ENCODE results near the gene MYO1D. TPM values are rescaled to one million over a fixed set of nuclear protein-coding genes. Genes with fewer than 3 reads are reported as not detected.

The MYO1D gene
- total RNA-seq, 1 experiment from 2014 or later = 35.7 TPM

DNA sequence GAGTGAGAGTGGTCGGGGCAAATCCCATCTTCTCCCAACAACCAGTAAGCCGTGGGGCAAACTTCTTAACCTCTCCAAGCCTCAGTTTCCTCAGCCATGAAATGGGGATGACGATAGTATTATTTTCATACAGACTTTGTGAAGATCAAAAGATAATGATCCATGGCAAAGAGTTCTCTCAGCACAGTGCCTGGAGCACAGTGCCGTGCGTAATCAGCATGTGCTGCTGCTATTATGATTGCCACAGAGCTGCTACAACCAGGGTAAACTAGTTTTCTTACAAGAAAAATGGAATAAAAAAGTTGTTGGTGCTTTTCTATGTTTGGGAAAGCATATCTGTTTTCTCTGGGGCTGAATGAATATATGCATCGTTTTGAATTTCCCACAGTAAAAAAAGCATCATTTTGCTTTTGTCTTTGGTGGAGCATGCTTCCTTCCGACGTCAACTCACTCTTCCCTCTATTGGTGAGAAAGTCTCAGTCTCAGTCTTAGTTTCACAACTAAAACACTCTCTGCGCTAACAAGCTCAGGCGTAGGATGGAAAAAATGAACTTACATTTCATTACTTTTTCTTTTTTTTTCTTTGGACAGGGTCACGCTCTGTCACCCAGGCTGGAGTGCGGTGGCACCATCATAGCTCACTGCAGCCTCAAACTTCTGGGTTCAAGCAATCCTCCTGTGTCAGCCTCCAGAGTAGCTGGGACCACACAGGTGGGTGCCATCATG, 352.9 kb downstream of the MYO1D start:
- Histone ChIP-seq H4K20me1 (ENCODE audit: insufficient read depth) (no peaks in the 10 kb centered on the region), H3K79me2 (ENCODE audit: insufficient read depth, low read length) (no peaks in the 10 kb centered on the region), H3K4me2 (ENCODE audit: low read length) (no peak overlapping the region), H3K27me3 (ENCODE audit: insufficient read depth, low read length) (no peaks in the 10 kb centered on the region), H3K4me3 (replicated peaks in 1 of 2; ENCODE audit: low read depth in 1 of 2, low read length in 2 of 2) (no peak overlapping the region), H3K4me1 (ENCODE audit: control insufficient read depth in 1 of 2, insufficient read depth in 2 of 2, low read length in 2 of 2) (peaks cover 8% of the 10 kb centered on the region in 2 experiments), H3K9me2 (ENCODE audit: insufficient read depth) (no peaks in the 10 kb centered on the region), H3K9me3 (ENCODE audit: control insufficient read depth in 1 of 2, insufficient read depth in 1 of 2, low read depth in 1 of 2, low read length in 2 of 2) (no peaks in the 10 kb centered on the region), H3K9ac (ENCODE audit: low read length) (no peak overlapping the region), H3K36me3 (ENCODE audit: control insufficient read depth in 1 of 2, insufficient read depth in 2 of 2, low read length in 2 of 2) (no peaks in the 10 kb centered on the region), H3K27ac (ENCODE audit: low read depth, low read length) (no peak overlapping the region), H2AFZ (ENCODE audit: low read depth, low read length, poor library complexity, severe bottlenecking) (no peak overlapping the region)
- no peak for DNase-seq (ENCODE audit: low read depth, low spot score)
- TF ChIP-seq, protein P1, sequence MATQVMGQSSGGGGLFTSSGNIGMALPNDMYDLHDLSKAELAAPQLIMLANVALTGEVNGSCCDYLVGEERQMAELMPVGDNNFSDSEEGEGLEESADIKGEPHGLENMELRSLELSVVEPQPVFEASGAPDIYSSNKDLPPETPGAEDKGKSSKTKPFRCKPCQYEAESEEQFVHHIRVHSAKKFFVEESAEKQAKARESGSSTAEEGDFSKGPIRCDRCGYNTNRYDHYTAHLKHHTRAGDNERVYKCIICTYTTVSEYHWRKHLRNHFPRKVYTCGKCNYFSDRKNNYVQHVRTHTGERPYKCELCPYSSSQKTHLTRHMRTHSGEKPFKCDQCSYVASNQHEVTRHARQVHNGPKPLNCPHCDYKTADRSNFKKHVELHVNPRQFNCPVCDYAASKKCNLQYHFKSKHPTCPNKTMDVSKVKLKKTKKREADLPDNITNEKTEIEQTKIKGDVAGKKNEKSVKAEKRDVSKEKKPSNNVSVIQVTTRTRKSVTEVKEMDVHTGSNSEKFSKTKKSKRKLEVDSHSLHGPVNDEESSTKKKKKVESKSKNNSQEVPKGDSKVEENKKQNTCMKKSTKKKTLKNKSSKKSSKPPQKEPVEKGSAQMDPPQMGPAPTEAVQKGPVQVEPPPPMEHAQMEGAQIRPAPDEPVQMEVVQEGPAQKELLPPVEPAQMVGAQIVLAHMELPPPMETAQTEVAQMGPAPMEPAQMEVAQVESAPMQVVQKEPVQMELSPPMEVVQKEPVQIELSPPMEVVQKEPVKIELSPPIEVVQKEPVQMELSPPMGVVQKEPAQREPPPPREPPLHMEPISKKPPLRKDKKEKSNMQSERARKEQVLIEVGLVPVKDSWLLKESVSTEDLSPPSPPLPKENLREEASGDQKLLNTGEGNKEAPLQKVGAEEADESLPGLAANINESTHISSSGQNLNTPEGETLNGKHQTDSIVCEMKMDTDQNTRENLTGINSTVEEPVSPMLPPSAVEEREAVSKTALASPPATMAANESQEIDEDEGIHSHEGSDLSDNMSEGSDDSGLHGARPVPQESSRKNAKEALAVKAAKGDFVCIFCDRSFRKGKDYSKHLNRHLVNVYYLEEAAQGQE (IDR thresholded peaks at IDR 0.05; ENCODE audit: low read depth) = no peak
- TF ChIP-seq, protein P2, sequence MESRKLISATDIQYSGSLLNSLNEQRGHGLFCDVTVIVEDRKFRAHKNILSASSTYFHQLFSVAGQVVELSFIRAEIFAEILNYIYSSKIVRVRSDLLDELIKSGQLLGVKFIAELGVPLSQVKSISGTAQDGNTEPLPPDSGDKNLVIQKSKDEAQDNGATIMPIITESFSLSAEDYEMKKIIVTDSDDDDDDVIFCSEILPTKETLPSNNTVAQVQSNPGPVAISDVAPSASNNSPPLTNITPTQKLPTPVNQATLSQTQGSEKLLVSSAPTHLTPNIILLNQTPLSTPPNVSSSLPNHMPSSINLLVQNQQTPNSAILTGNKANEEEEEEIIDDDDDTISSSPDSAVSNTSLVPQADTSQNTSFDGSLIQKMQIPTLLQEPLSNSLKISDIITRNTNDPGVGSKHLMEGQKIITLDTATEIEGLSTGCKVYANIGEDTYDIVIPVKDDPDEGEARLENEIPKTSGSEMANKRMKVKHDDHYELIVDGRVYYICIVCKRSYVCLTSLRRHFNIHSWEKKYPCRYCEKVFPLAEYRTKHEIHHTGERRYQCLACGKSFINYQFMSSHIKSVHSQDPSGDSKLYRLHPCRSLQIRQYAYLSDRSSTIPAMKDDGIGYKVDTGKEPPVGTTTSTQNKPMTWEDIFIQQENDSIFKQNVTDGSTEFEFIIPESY (IDR thresholded peaks at IDR 0.05; ENCODE audit: extremely low read depth, insufficient replicate concordance, low read length) = no peak
- ATAC-seq = no peak
- intact Hi-C loops (cut with micrococcal nuclease) = no loop called here
- ChIA-PET RAD21 (ENCODE audit: low non-redundant PET in 1 of 2, low total read pairs in 2 of 2, uncharacterized antibody in 2 of 2, unreplicated experiment in 2 of 2) (no interaction called here), CTCF (no interaction called here), POLR2A (no interaction called here)
- no TSS peak for BruUV-seq (replicated peaks)

All from HCT116 (cell line).